Peyer's patch (tissue), 4 donors: ENCODE measurements around the gene CPT1B.

Experiments used
- POLR2A ChIP-seq, 2 donors: fragments of 450-650 bp; IDR thresholded peaks; one replicate each; pipeline ENCODE4 v1.5.1; 2017; ENCODE audit warnings: antibody characterized with exemption in 2 of 2, mild to moderate bottlenecking in 2 of 2, moderate library complexity in 2 of 2
- TF ChIP-seq, protein P1 (sequence below), 6 experiments: fragments of 450-650 bp in 4 of 6; fragments of 200-600 bp in 2 of 6; sonication (generic) in 1 of 6; IDR thresholded peaks; one replicate each; pipeline ENCODE4 v1.5.1; 2017 to 2019; ENCODE audit warnings: antibody characterized with exemption in 6 of 6, mild to moderate bottlenecking in 3 of 6, moderate library complexity in 1 of 6

DNA sequence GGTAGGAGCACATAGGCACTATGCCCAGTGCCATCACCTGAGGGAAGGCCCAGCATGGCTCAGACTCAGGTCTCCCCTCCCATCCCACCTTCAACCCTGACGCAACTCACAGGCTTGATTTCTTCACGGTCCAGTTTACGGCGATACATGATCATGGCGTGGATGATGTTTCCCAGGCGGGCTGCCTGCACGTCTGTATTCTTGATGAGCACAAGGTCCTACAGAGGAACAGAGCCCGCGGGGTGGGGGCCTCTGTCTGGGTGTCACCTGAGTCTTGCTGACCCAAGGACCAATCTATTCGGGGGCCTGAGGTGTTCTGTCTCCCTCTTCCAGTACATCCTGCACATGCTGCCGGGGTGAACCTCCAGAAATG, 3.9 kb downstream of the CPT1B start:
- TF ChIP-seq, protein P1, sequence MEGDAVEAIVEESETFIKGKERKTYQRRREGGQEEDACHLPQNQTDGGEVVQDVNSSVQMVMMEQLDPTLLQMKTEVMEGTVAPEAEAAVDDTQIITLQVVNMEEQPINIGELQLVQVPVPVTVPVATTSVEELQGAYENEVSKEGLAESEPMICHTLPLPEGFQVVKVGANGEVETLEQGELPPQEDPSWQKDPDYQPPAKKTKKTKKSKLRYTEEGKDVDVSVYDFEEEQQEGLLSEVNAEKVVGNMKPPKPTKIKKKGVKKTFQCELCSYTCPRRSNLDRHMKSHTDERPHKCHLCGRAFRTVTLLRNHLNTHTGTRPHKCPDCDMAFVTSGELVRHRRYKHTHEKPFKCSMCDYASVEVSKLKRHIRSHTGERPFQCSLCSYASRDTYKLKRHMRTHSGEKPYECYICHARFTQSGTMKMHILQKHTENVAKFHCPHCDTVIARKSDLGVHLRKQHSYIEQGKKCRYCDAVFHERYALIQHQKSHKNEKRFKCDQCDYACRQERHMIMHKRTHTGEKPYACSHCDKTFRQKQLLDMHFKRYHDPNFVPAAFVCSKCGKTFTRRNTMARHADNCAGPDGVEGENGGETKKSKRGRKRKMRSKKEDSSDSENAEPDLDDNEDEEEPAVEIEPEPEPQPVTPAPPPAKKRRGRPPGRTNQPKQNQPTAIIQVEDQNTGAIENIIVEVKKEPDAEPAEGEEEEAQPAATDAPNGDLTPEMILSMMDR (IDR thresholded peaks at IDR 0.05) = no peak
- no peak for TF ChIP-seq POLR2A (IDR thresholded peaks at IDR 0.05)
